Cardiac muscle cell (in vitro differentiated cells and primary cell): ENCODE results near the gene DGKI. TPM values are rescaled to one million over a fixed set of nuclear protein-coding genes. Genes with fewer than 3 reads are reported as not detected.
A peak's percentile ranks its signal among the peaks of the same experiment; 100 is the strongest.

Experiments used
- DNase-seq, 2 donors: peaks; one replicate each; pipeline versions ENCODE4 v3.0.0 to v3.0.0-alpha.2; 2010 to 2017; ENCODE audit warnings: low read depth in 1 of 2, low spot score in 1 of 2
- H3K27ac ChIP-seq: fragments of 200-600 bp; sonication (generic); 2 replicates; pipeline ENCODE4 v1.5.1; 2016
- H3K27me3 ChIP-seq: fragments of 200-600 bp; sonication (generic); 2 replicates; pipeline ENCODE4 v1.6.0; 2016; ENCODE audit warnings: control low read depth
- H3K36me3 ChIP-seq: fragments of 200-600 bp; sonication (generic); 2 replicates; pipeline ENCODE4 v1.5.1; 2016; ENCODE audit warnings: control low read depth
- H3K4me1 ChIP-seq: fragments of 200-600 bp; sonication (generic); 2 replicates; pipeline ENCODE4 v1.8.1; 2017; ENCODE audit warnings: low read depth, mild to moderate bottlenecking, mixed run types
- H3K4me3 ChIP-seq: fragments of 200-600 bp; sonication (generic); 2 replicates; pipeline ENCODE4 v1.5.1; 2016; ENCODE audit warnings: mild to moderate bottlenecking
- H3K9me3 ChIP-seq: fragments of 200-600 bp; sonication (generic); 2 replicates; pipeline ENCODE4 v1.5.1; 2017; ENCODE audit warnings: low read depth, mild to moderate bottlenecking, control low read depth
- polyA plus RNA-seq: library from polyadenylated mRNA; unstranded; fragments of >200 nt; fragmentation: Nextera tagmentation; extraction: Ambion mirVana; gene quantifications from 2 replicates; pipeline ENCODE4 v1.2.1, GENCODE V29; 2016
- total RNA-seq: library from RNA; depleted of rRNA; stranded (reverse); fragments of >200 nt; gene quantifications from 2 replicates; pipeline ENCODE4 v1.2.3, GENCODE V29; 2016
- TF ChIP-seq, protein P1 (sequence below): IDR thresholded peaks from 2 replicates; pipeline ENCODE4 v1.5.1; 2012; ENCODE audit warnings: low read depth, mild to moderate bottlenecking, low read length

Gene DGKI
- total and polyA plus RNA-seq, 2 experiments from 2014 or later, result 35.0 to 52.7 TPM

DNA sequence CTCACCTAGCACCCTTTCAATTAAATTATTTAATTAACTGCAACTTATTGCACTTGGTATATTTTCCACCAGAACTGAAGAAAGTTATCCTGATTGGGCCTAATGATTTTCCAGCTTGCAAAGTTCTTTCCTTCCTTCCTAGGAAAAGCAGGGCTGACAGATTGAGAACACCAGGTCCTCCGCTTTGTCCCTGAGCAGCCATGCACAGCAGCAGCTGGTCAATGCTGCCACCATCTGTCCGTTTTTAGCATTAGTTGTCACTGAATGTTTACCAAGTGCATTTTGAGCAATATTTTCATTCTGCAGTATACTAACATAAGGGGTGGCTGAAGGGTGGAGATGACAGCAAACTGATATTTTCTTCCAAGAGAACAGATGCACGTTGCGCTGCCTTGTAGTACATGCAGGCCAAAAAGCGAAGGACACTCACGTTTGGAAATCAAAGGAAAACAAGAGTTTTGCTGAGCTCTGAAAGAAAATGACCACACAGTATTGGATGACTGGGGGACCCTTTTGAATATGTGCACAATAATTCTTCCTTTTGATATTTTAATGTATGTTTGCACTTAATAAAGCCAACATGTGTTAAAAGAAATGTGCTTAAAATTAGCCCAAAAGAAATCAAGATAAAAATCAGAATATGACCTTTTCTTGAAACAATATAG, 254.4 kb downstream of the DGKI start:
- DNase-seq, result peak; percentile 86 to 88
- TF ChIP-seq, protein P1, sequence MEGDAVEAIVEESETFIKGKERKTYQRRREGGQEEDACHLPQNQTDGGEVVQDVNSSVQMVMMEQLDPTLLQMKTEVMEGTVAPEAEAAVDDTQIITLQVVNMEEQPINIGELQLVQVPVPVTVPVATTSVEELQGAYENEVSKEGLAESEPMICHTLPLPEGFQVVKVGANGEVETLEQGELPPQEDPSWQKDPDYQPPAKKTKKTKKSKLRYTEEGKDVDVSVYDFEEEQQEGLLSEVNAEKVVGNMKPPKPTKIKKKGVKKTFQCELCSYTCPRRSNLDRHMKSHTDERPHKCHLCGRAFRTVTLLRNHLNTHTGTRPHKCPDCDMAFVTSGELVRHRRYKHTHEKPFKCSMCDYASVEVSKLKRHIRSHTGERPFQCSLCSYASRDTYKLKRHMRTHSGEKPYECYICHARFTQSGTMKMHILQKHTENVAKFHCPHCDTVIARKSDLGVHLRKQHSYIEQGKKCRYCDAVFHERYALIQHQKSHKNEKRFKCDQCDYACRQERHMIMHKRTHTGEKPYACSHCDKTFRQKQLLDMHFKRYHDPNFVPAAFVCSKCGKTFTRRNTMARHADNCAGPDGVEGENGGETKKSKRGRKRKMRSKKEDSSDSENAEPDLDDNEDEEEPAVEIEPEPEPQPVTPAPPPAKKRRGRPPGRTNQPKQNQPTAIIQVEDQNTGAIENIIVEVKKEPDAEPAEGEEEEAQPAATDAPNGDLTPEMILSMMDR, result peak; percentile 87
- H3K27me3 ChIP-seq, result no peaks in the 10 kb centered on the region
- peak overlapping the region; percentile 82 for H3K27ac ChIP-seq
- no peak overlapping the region for H3K4me3 ChIP-seq
- H3K9me3 ChIP-seq, result no peaks in the 10 kb centered on the region
- H3K36me3 ChIP-seq, result no peaks in the 10 kb centered on the region
- H3K4me1 ChIP-seq, result peaks cover 30% of the 10 kb centered on the region

DNA sequence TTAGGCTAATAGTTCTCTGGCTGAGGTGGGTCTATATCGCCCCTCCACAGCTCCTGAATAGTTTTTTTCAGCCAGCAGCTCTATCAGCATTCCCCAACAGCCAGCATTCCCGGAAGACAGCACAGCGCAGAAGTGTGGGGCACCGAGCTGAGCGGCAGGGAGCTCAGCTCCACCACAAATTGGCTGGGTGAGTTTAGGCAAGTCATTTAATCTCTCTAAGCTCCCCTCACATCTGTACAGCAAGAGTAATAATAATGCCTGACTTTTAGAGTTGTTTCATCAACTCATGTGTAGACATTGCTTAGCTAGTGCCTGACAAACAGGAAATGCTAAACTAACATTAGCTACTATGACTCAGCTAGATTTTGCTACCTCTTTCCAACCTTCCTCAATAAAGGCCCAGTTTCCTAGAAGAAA, 255.3 kb downstream of the DGKI start:
- H3K9me3 ChIP-seq, result no peaks in the 10 kb centered on the region
- no peaks in the 10 kb centered on the region for H3K36me3 ChIP-seq
- no peak overlapping the region for H3K4me3 ChIP-seq
- TF ChIP-seq, protein P1, result no peak
- peak overlapping the region; percentile 82 for H3K27ac ChIP-seq
- H3K27me3 ChIP-seq, result no peaks in the 10 kb centered on the region
- peaks cover 30% of the 10 kb centered on the region for H3K4me1 ChIP-seq
- peak; percentile 38 to 66 for DNase-seq

DNA sequence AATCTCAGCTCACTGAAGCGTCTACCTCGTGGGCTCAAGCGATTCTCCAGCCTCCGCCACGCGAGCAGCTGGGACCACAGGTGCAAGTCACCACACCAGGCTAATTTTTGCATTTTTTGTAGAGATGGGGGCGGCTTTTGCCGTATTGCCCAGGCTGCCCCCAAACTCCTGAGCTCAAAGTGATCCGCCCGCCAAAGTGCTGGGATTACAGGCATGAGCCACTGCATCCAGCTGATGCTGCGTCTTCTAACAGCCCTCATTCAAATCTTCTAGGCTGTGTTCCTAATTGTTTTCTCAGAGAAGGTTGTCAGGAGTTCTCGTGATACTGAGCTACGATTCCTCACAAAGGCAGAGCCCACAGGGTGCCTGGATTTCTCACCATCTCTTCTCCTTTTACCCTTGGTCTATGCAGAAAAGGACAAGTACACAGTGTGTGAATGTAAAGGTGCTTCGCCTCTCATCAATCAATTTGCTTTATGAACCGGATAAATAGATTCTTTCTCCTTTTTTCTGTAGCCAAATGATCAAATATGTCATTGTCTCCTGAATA, 255.9 kb downstream of the DGKI start:
- TF ChIP-seq, protein P1, result no peak
- Histone ChIP-seq H3K4me3 (no peak overlapping the region), H3K27me3 (no peaks in the 10 kb centered on the region), H3K27ac (peak overlapping the region; percentile 82), H3K36me3 (no peaks in the 10 kb centered on the region), H3K9me3 (no peaks in the 10 kb centered on the region), H3K4me1 (peaks cover 30% of the 10 kb centered on the region)
- no peak for DNase-seq

DNA sequence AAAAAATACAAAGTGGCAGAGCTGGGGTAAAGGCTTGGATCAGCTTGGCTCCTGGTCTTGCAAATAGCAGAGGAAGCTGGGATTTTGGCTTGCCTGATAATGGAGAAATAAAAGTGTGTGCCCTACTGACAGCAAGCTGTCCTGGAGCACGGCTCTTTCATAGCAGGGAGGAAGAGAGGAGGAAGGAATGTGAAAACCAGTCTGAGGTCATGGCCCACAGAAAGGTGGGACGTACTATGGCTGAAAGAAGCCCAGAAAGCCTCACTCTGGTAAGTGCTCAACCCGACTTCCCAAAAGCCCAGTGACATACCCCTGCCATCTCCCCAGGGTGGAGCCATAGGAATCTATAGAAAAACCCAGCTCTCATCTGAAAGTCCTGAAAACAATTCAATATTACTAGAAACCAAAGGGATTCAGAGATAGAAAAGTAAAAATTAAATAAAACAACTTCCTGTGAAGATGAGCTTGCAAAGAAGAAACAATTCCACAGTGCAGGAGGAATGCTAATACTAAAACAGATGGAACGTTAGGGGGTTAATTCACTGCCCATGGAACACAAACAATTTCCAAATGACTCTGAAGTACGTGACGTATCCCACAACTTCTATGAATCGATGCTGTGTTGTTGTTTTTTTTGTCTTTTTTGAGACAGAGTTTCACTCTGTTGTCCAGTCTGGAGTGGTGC, 256.6 kb downstream of the DGKI start:
- TF ChIP-seq, protein P1, result no peak
- H3K27ac ChIP-seq, result peak overlapping the region; percentile 82
- H3K27me3 ChIP-seq, result no peaks in the 10 kb centered on the region
- no peak overlapping the region for H3K4me3 ChIP-seq
- no peaks in the 10 kb centered on the region for H3K36me3 ChIP-seq
- no peaks in the 10 kb centered on the region for H3K9me3 ChIP-seq
- no peak for DNase-seq
- H3K4me1 ChIP-seq, result peaks cover 30% of the 10 kb centered on the region

DNA sequence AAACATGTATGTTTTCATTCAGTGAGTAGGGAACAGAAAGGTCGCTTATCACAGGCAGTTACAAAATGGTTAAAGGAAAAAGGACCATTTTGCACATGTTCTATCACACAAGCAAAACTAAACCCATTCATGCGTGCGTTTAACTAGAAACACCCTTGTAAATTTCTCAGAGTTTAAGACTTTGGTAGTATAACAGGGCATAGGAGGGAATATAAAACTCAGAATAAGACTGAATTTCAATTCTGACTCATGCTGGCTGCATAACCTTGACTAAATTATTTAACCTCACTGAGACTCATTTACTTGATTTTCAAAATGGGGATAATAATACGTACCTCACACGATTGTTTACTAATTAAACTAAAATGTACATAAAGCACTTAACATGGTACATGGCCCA, 259.4 kb downstream of the DGKI start:
- TF ChIP-seq, protein P1, result no peak
- Histone ChIP-seq H3K4me1 (peaks cover 33% of the 10 kb centered on the region), H3K4me3 (no peak overlapping the region), H3K36me3 (no peaks in the 10 kb centered on the region), H3K27ac (no peak overlapping the region), H3K9me3 (no peaks in the 10 kb centered on the region), H3K27me3 (no peaks in the 10 kb centered on the region)
- DNase-seq, result no peak
